ENCODE measurements around the gene HNRNPF. TPM values are rescaled to one million over a fixed set of nuclear protein-coding genes. Genes with fewer than 3 reads are reported as not detected.
A peak's percentile ranks its signal among the peaks of the same experiment; 100 is the strongest.
"Not testable (repeated sequence)": the region's sequence is repeated elsewhere in the genome, so short reads cannot be mapped to it uniquely, and the experiment has no call there.

Gene HNRNPF
- total and polyA plus RNA-seq, 11 donors = 24.0 to 142 (median 79.1) TPM

GRCh38 chr10:43340619-43341018 lies 68.4 kb downstream of the HNRNPF start:
- Histone ChIP-seq H3K4me1 (no peaks in the 10 kb centered on the region), H3K9me3 (no peaks in the 10 kb centered on the region), H3K27ac (no peak overlapping the region), H3K36me3 (no peaks in the 10 kb centered on the region), H3K4me3 (no peak overlapping the region), H3K27me3 (peaks cover 0 to 10% (median 3%) of the 10 kb centered on the region in 9 donors)
- intact Hi-C loops (cut with DNase I) = loop anchor here in 1 of 10 donors (10.0 kb wide), 1 partner anchor 476 kb away; no protein-coding TSS in a partner anchor
- ATAC-seq (peak in 1 of 4 donors; percentile 44), DNase-seq (no peak)
- WGBS, 4 donors = 64 to 70% (median 67%) methylated on average over 9 of the region's 9 CpGs
- TF ChIP-seq, protein P1, sequence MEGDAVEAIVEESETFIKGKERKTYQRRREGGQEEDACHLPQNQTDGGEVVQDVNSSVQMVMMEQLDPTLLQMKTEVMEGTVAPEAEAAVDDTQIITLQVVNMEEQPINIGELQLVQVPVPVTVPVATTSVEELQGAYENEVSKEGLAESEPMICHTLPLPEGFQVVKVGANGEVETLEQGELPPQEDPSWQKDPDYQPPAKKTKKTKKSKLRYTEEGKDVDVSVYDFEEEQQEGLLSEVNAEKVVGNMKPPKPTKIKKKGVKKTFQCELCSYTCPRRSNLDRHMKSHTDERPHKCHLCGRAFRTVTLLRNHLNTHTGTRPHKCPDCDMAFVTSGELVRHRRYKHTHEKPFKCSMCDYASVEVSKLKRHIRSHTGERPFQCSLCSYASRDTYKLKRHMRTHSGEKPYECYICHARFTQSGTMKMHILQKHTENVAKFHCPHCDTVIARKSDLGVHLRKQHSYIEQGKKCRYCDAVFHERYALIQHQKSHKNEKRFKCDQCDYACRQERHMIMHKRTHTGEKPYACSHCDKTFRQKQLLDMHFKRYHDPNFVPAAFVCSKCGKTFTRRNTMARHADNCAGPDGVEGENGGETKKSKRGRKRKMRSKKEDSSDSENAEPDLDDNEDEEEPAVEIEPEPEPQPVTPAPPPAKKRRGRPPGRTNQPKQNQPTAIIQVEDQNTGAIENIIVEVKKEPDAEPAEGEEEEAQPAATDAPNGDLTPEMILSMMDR (IDR thresholded peaks at IDR 0.05) = no peak
- TF ChIP-seq POLR2A (IDR thresholded peaks at IDR 0.05) = no peak

GRCh38 chr10:43340101-43340500 lies 68.9 kb downstream of the HNRNPF start:
- TF ChIP-seq, protein P1 (IDR thresholded peaks at IDR 0.05) = no peak
- no peak for TF ChIP-seq POLR2A (IDR thresholded peaks at IDR 0.05)
- intact Hi-C loops (cut with DNase I) = loop anchor here in 1 of 10 donors (10.0 kb wide), 1 partner anchor 475 kb away; no protein-coding TSS in a partner anchor
- DNase-seq (no peak), ATAC-seq (no peak)
- Histone ChIP-seq H3K4me1 (no peaks in the 10 kb centered on the region), H3K27ac (no peak overlapping the region), H3K36me3 (no peaks in the 10 kb centered on the region), H3K9me3 (no peaks in the 10 kb centered on the region), H3K27me3 (peaks cover 0 to 10% (median 3%) of the 10 kb centered on the region in 9 donors), H3K4me3 (no peak overlapping the region)
- 81 to 85% (median 83%) methylated on average over 6 of the region's 6 CpGs for WGBS, 4 donors

- Histone ChIP-seq H3K27ac (no peak overlapping the region), H3K9me3 (no peaks in the 10 kb centered on the region), H3K4me3 (no peak overlapping the region), H3K36me3 (no peaks in the 10 kb centered on the region), H3K4me1 (no peaks in the 10 kb centered on the region), H3K27me3 (peaks cover 0 to 13% (median 3%) of the 10 kb centered on the region in 9 donors)
- intact Hi-C loops (cut with DNase I) = no loop called here
- ATAC-seq (peak in 1 of 4 donors; percentile 18), DNase-seq (no peak)
- no peak for TF ChIP-seq POLR2A (IDR thresholded peaks at IDR 0.05)
- TF ChIP-seq, protein P1 (IDR thresholded peaks at IDR 0.05) = no peak
- WGBS, 4 donors = 54 to 59% (median 58%) methylated on average over 8 to 11 of the region's 11 CpGs
Observed at GRCh38 chr10:43339136-43339535, 69.8 kb downstream of the HNRNPF start.

DNA sequence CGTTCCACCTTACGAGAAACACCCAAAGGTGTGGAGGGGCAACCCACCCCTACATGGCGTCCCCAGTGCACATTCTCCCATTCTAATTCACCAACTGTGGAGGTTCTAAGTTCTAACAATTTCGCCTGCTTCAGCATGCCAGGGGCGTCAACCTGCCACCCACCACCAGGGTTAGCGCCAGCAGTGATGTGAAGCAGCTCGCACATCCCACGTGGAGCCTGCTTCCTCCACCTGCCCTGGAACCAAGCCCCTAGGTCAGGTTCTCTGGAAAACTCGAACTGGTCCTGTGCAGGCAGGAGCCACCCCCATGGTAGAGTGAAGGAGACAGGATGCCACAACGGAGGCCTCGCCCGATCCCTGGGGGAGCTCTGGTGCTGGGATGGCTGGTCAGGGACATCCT lies 70.9 kb downstream of the HNRNPF start:
- Histone ChIP-seq H3K4me3 (no peak overlapping the region), H3K9me3 (no peaks in the 10 kb centered on the region), H3K27me3 (peaks cover 0 to 20% (median 3%) of the 10 kb centered on the region in 9 donors), H3K36me3 (no peaks in the 10 kb centered on the region), H3K4me1 (no peaks in the 10 kb centered on the region), H3K27ac (no peak overlapping the region)
- WGBS, 4 donors = 78 to 89% (median 79%) methylated on average over 11 to 12 of the region's 12 CpGs
- DNase-seq = no peak
- TF ChIP-seq, protein P1 (IDR thresholded peaks at IDR 0.05) = no peak
- no peak for TF ChIP-seq POLR2A (IDR thresholded peaks at IDR 0.05)
- ATAC-seq = no peak
- intact Hi-C loops (cut with DNase I) = no loop called here

DNA sequence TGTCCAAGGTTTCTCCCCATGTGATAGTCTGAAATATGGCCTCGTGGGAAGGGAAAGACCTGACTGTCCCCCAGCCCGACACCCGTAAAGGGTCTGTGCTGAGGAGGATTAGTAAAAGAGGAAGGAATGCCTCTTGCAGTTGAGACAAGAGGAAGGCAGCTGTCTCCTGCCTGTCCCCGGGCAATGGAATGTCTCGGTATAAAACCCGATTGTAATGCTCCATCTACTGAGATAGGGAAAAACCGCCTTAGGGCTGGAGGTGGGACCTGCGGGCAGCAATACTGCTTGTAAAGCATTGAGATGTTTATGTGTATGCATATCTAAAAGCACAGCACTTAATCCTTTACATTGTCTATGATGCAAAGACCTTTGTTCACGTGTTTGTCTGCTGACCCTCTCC lies 71.5 kb downstream of the HNRNPF start:
- intact Hi-C loops (cut with DNase I); H3K27ac ChIP-seq; ATAC-seq; H3K36me3 ChIP-seq; H3K4me1 ChIP-seq; H3K4me3 ChIP-seq; H3K9me3 ChIP-seq; DNase-seq: not testable (repeated sequence)
- 34 to 47% (median 42%) methylated on average over 6 to 8 of the region's 9 CpGs for WGBS, 4 donors
- H3K27me3 ChIP-seq = peaks cover 0 to 20% (median 3%) of the 10 kb centered on the region in 9 donors
